ENCODE results near the gene ING1.

GRCh38 chr13:110723598-110723997 lies 10.1 kb downstream of the ING1 start:
- TF ChIP-seq CTCF (IDR thresholded peaks at IDR 0.05) (no peak), POLR2A (IDR thresholded peaks at IDR 0.05) (no peak)

Data from upper lobe of left lung (tissue), 4 donors.